ENCODE measurements around the gene RING1. TPM values are rescaled to one million over a fixed set of nuclear protein-coding genes. Genes with fewer than 3 reads are reported as not detected.

Gene RING1
- total and polyA plus RNA-seq, 10 of the 15 experiments (the other 5 are each of a cell fraction or from before 2014, with no cell fraction given): 2.0 to 27.2 (median 15.8) TPM

- WGBS (ENCODE audit: insufficient coverage, insufficient replicate concordance, low lambda C conversion rate, missing lambda C conversion rate): 97% methylated on average over 13 of the region's 13 CpGs
- Histone ChIP-seq H3K36me3 (ENCODE audit: control insufficient read depth in 2 of 2, insufficient read depth in 2 of 2, low read length in 1 of 2) (peaks cover 2 to 12% of the 10 kb centered on the region in 2 experiments; a peak in 2 of 4 replicates), H3K9ac (ENCODE audit: control insufficient read depth, insufficient read depth, low read length) (peak overlapping the region; percentile 97; the same call in 1 of the 2 replicates), H2AFZ (ENCODE audit: control insufficient read depth, low read depth, low read length) (no peak overlapping the region), H3K27me3 (replicated peaks in 1 of 2; ENCODE audit: control insufficient read depth in 2 of 2, insufficient read depth in 2 of 2, low read length in 1 of 2) (no peaks in the 10 kb centered on the region), H3K4me2 (ENCODE audit: control insufficient read depth, insufficient read depth) (peak overlapping the region; percentile 98), H3K79me2 (ENCODE audit: control insufficient read depth, insufficient read depth, low read length) (peaks cover 13% of the 10 kb centered on the region), H3K9me3 (replicated peaks; ENCODE audit: control insufficient read depth, insufficient read depth, low read length) (no peaks in the 10 kb centered on the region), H3K4me3 (no peak overlapping the region), H3K27ac (ENCODE audit: control insufficient read depth, insufficient read depth) (no peak overlapping the region), H3K4me1 (ENCODE audit: control insufficient read depth, insufficient read depth, low read length) (peaks cover 10% of the 10 kb centered on the region), H4K20me1 (ENCODE audit: control insufficient read depth, insufficient read depth) (no peaks in the 10 kb centered on the region)
- TF ChIP-seq ZNF217 (IDR thresholded peaks at IDR 0.05) (no peak), RBBP5 (conservative IDR thresholded peaks at IDR 0.05) (no peak), SIN3A (IDR thresholded peaks at IDR 0.05; ENCODE audit: low read depth, low read length) (no peak), E2F4 (IDR thresholded peaks at IDR 0.05; ENCODE audit: low read depth, low read length) (no peak), ZBTB4 (CRISPR knock-in tag; IDR thresholded peaks at IDR 0.05) (no peak), TCF12 (IDR thresholded peaks at IDR 0.05; ENCODE audit: low read depth, low read length) (no peak), BRCA1 (IDR thresholded peaks at IDR 0.05; ENCODE audit: low read depth, low read length) (no peak), E2F8 (IDR thresholded peaks at IDR 0.05; ENCODE audit: low read depth, partially characterized antibody) (no peak), IKZF1 (conservative IDR thresholded peaks at IDR 0.05) (no peak), PBX3 (IDR thresholded peaks at IDR 0.05; ENCODE audit: insufficient replicate concordance, low read depth, low read length) (no peak), CHD2 (IDR thresholded peaks at IDR 0.05; ENCODE audit: borderline replicate concordance, low read depth, low read length) (no peak)
- FAIRE-seq (no peak), DNase-seq (ENCODE audit: low read depth, low spot score) (no peak), ATAC-seq (no peak)
- CTCF ChIA-PET: interaction anchor here (1.1 to 3.8 kb wide), 7 partner anchors 10 to 317 kb away, joined by 3 to 26 read pairs (median 6); partner anchors contain the start of genes B3GALT4, RGL2, RPS18 and VPS52
- intact Hi-C loops (cut with micrococcal nuclease; ENCODE audit: unreplicated experiment) (no loop called here), in situ Hi-C loops (cut with MboI) (no loop called here)
- no TSS peak for BruUV-seq (replicated peaks)
- POLR2A ChIA-PET: interaction anchor here (0.6 to 5.2 kb wide), 12 partner anchors 12 to 1383 kb away, joined by 3 to 40 read pairs (median 4); partner anchors contain the start of genes B3GALT4, RING1, RPS18 and VPS52
- SMC1A ChIA-PET (ENCODE audit: uncharacterized antibody, unreplicated experiment): interaction anchor here (0.7 to 3.4 kb wide), 6 partner anchors 18 to 101 kb away, joined by 3 to 17 read pairs (median 4); no protein-coding TSS in a partner anchor
- RAD21 ChIA-PET (ENCODE audit: unreplicated experiment): interaction anchor here (1.3 to 3.1 kb wide), 2 partner anchors 21 to 77 kb away, joined by 3 to 25 read pairs; partner anchors contain the start of genes RPS18 and VPS52
These were observed 42.4 kb downstream of the RING1 start for GRCh38 chr6:33250731-33251130.
